Naive B cell (primary cell): ENCODE results near the gene KCNAB1. TPM values are rescaled to one million over a fixed set of nuclear protein-coding genes. Genes with fewer than 3 reads are reported as not detected.
A peak's percentile ranks its signal among the peaks of the same experiment; 100 is the strongest.
"Not testable (repeated sequence)": the region's sequence is repeated elsewhere in the genome, so short reads cannot be mapped to it uniquely, and the experiment has no call there.

ENCODE experiments used
- ATAC-seq, 2 donors: fragments of 150-1000 bp; cut with Tn5 transposase; 2 replicates each; pipeline ENCODE4 v1.10.0; 2021; ENCODE audit warnings: low read depth in 2 of 2, mild to moderate bottlenecking in 2 of 2, moderate library complexity in 2 of 2
- DNase-seq: peaks from one replicate; pipeline ENCODE4 v3.0.0; 2022
- H3K27ac Mint-ChIP-seq, 6 donors: one replicate each; pipeline ENCODE4 v1.8.0; 2020 to 2022; ENCODE audit warnings: mild to moderate bottlenecking in 6 of 6, mixed read lengths in 6 of 6, moderate library complexity in 5 of 6, inconsistent platforms in 2 of 6
- H3K27me3 Mint-ChIP-seq, 3 donors: one replicate each; pipeline ENCODE4 v1.8.0; 2021 to 2022; ENCODE audit warnings: mixed read lengths in 3 of 3, mild to moderate bottlenecking in 1 of 3
- H3K36me3 Mint-ChIP-seq, 2 donors: one replicate each; pipeline ENCODE4 v1.8.0; 2020 to 2022; ENCODE audit warnings: mixed read lengths in 2 of 2, inconsistent platforms in 1 of 2, mild to moderate bottlenecking in 1 of 2
- H3K4me1 Mint-ChIP-seq, 3 donors: one replicate each; pipeline ENCODE4 v1.8.0; 2020 to 2022; ENCODE audit warnings: mixed read lengths in 3 of 3, inconsistent platforms in 1 of 3, mild to moderate bottlenecking in 1 of 3, moderate library complexity in 1 of 3
- H3K4me3 Mint-ChIP-seq, 8 donors: one replicate each; pipeline ENCODE4 v1.8.0; 2020 to 2022; ENCODE audit warnings: mild to moderate bottlenecking in 8 of 8, mixed read lengths in 8 of 8, moderate library complexity in 8 of 8, inconsistent platforms in 2 of 8
- H3K9me3 Mint-ChIP-seq, 7 donors: one replicate each; pipeline ENCODE4 v1.8.0; 2020 to 2022; ENCODE audit warnings: mixed read lengths in 7 of 7, mild to moderate bottlenecking in 5 of 7, inconsistent platforms in 2 of 7, moderate library complexity in 1 of 7
- polyA plus RNA-seq, 6 donors: library from polyadenylated mRNA; unstranded; fragments of 300-500 nt; fragmentation: Illumina TruSeq; gene quantifications; one replicate each; pipeline ENCODE4 v1.2.3, GENCODE V29; 2021; ENCODE audit warnings: low read depth in 6 of 6

Gene KCNAB1
- polyA plus RNA-seq, 6 donors from 2014 or later, result 0.05 to 0.30 (median 0.19) TPM; not detected in 1

DNA sequence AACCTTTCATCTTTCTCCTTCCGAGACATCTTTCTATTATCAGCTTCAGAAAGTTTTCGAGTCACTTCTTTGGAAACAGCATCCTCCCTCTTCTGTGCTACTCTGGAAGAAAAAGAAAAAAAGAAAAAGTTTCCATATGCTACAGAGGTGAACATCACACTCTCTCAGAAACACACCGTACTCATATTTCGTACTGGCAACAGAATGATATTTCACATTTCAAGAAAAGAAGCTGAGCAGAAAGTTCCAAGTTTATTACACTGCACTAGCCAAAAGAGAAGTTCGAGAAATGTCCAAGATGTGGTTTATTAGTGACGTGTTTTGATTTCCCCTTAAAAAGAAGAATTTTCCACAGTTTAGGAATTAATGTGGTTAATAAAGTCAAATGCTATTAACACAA is 428.5 kb downstream of the KCNAB1 start:
- H3K4me1 Mint-ChIP-seq, result peaks cover 17 to 32% (median 26%) of the 10 kb centered on the region in 3 donors

DNA sequence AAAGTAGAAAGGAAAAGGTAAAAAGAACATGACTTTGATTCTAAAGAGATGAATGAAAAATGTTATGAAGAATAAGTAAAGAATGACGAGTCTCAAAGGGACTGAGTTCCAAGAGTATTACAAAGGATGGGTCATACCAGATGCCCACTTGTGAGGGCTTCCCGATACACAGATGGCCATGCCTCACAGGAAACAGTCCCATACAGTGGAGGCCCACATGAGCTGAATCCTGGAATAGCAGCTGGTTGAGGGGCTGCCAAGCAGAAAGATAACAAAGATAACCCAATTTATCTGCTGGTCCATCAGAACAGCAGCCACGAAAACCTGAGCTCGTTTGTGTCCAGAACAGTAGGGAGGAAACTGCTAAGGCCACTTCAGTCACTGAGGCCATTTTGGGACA is 430.9 kb downstream of the KCNAB1 start:
- H3K36me3 Mint-ChIP-seq, result peaks cover 18 to 26% of the 10 kb centered on the region in 2 donors
- H3K27ac Mint-ChIP-seq, result no peak overlapping the region
- ATAC-seq, result no peak
- peaks cover 26 to 45% (median 36%) of the 10 kb centered on the region in 3 donors for H3K4me1 Mint-ChIP-seq
- H3K9me3 Mint-ChIP-seq, result peaks cover 0 to 5% (median 0%) of the 10 kb centered on the region in 7 donors
- H3K4me3 Mint-ChIP-seq, result peak overlapping the region in 1 of 8 donors; percentile 30
- no peaks in the 10 kb centered on the region for H3K27me3 Mint-ChIP-seq
- no peak for DNase-seq

More for the DNA sequence above, 428.5 kb downstream of the KCNAB1 start:
- peaks cover 19 to 27% of the 10 kb centered on the region in 2 donors for H3K36me3 Mint-ChIP-seq
- no peak for ATAC-seq
- no peak overlapping the region for H3K4me3 Mint-ChIP-seq
- no peak for DNase-seq
- H3K9me3 Mint-ChIP-seq, result no peaks in the 10 kb centered on the region
- H3K27me3 Mint-ChIP-seq, result no peaks in the 10 kb centered on the region
- no peak overlapping the region for H3K27ac Mint-ChIP-seq

DNA sequence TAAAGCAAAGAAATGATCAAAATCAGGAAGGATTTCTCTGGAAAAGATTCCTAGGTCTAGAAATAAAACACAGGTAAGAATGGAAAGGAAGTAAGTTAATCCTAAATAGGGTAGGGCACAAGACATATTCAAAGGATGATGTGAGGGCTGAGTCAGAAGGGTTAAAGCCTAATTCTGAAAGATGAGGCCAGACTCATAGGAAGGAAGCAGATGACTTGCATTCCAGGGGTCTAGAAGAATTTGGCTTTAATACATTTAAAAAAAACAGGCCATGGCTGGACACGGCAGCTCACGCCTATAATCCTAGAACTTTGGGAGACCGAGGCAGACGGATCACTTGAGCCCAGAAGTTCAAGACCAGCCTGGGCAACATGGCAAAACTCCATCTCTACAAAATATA is 431.4 kb downstream of the KCNAB1 start:
- H3K36me3 Mint-ChIP-seq, result peaks cover 13 to 21% of the 10 kb centered on the region in 2 donors

DNA sequence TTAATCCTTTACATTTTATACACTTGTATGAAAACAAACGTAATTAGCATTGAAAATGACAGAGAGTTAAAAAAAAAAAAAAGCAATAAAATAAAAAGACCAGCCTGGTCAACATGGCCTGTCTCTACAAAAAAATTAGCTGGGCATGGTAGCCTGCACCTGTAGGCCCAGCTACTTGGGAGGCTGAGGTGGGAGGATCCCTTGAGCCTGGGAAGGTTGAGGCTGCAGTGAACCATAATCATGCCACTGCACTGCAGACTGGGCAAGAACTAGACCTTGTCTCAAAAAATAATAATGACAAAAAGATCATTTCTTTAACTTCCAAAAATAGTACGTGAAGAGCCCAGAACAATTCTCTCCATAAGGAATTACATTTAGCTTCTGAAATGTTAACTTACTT is 432.6 kb downstream of the KCNAB1 start:
- DNase-seq (no peak), ATAC-seq (no peak)
- Mint-ChIP-seq H3K36me3 (peaks cover 6 to 17% of the 10 kb centered on the region in 2 donors), H3K4me1 (peaks cover 26 to 34% (median 33%) of the 10 kb centered on the region in 3 donors), H3K9me3 (peaks cover 0 to 5% (median 0%) of the 10 kb centered on the region in 7 donors), H3K27ac (no peak overlapping the region), H3K27me3 (no peaks in the 10 kb centered on the region), H3K4me3 (peak overlapping the region in 4 of 8 donors; percentile 20 to 96 (median 92))

More for the DNA sequence above, 431.4 kb downstream of the KCNAB1 start:
- H3K4me1 Mint-ChIP-seq, result peaks cover 26 to 40% (median 34%) of the 10 kb centered on the region in 3 donors
- no peaks in the 10 kb centered on the region for H3K27me3 Mint-ChIP-seq
- DNase-seq (no peak), ATAC-seq (no peak)
- peaks cover 0 to 5% (median 0%) of the 10 kb centered on the region in 7 donors for H3K9me3 Mint-ChIP-seq
- H3K27ac Mint-ChIP-seq, result no peak overlapping the region
- H3K4me3 Mint-ChIP-seq, result peak overlapping the region in 1 of 8 donors; percentile 96

DNA sequence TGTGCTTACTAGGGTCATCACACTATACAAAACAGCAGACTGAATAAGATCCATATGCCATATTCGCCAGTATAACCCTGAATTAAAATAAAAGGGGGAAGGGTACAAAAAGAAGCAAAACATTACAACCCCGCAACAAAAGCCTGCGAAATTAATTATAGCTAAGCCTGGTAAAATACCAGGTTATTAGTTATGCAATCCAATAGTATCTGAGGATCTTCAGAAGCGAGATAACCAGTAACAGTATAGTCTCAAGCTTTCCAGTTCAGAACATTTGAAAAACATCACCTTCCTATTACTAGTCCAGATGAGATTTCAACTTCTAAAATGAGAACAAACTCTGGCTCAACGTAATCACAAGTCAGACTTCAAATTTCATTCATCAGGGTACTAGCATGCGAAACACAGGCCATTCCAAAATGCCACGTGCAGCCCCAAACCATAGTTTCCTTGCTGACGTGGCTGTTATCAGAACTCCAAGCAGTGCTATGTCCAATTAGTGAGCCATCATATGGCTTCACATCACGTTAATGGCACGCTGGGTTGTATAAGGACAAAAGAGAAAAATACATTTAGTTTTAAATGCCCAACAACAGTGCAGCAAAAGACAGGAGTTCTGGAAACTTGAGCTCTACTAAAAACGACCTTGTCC is 433.5 kb downstream of the KCNAB1 start:
- H3K4me1 Mint-ChIP-seq, result peaks cover 26 to 34% (median 33%) of the 10 kb centered on the region in 3 donors
- no peak for DNase-seq
- no peaks in the 10 kb centered on the region for H3K27me3 Mint-ChIP-seq
- peaks cover 0 to 5% (median 0%) of the 10 kb centered on the region in 7 donors for H3K9me3 Mint-ChIP-seq
- no peak for ATAC-seq
- H3K36me3 Mint-ChIP-seq, result peaks cover 6 to 17% of the 10 kb centered on the region in 2 donors
- peak overlapping the region in 3 of 6 donors; percentile 21 to 82 (median 53) for H3K27ac Mint-ChIP-seq
- peak overlapping the region; percentile 90 to 99 (median 96) for H3K4me3 Mint-ChIP-seq

DNA sequence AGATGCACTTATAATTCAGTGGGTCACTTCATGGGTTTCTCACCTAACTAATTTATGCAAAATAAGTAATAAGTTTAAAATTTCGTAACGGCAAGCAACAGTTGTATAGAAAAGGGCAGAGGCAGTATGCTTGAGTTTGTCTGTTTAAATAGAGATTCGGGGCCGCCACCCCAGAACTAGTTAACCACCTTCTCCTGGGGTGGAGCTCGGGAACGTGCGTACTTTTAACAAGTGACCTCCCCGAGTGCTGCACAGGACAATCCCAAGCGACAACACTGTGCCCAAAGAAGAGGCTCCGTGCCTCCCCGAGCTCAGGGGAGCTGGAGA is 434.1 kb downstream of the KCNAB1 start:
- H3K9me3 Mint-ChIP-seq, result peaks cover 0 to 5% (median 0%) of the 10 kb centered on the region in 7 donors
- ATAC-seq, result peak in 1 of 2 donors; percentile 3
- H3K4me3 Mint-ChIP-seq, result peak overlapping the region; percentile 90 to 99 (median 96)
- H3K27me3 Mint-ChIP-seq, result no peaks in the 10 kb centered on the region
- H3K4me1 Mint-ChIP-seq, result peaks cover 26 to 34% (median 33%) of the 10 kb centered on the region in 3 donors
- no peak for DNase-seq
- peak overlapping the region; percentile 81 to 98 (median 94) for H3K27ac Mint-ChIP-seq
- H3K36me3 Mint-ChIP-seq, result peaks cover 6 to 17% of the 10 kb centered on the region in 2 donors

DNA sequence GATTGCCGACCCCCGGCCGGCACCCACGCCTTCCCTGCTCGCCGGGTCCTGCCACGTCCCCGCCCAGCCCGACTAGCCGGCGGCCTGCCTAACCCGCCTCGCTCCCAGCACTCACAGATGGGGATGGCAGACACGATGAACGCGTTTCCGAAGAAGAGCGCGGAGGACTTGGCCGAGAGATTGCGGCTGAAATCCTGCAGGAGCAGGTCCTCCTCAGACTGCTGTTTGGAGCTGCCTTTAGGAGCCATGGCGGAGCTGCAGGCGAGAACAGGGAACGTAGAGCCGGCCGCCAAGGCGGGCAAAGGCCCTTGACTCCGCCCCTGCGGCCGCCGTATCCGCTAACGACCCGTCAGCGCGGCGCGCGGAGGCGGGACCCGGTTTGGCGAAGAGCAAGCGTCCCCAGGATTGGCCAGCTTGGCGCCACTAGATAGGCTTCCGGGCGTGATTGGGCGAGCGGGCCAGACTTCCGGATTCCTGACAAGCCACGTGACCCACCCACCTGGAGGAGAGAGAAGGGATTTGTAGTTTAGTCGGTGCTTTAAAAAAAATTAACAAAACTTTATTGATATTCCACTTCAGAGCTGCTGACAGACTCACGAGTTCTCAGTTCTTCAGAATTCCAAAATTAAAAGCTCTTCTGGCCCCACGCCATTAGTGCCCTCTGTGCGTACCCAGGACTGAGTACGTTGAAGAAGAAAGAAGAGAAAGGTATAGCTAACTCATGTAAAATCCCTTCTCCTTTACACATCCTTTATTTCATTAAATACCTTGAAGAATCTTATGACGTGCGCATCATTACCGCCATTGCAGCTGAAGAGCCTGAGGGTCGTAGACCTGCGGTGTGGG is 434.7 kb downstream of the KCNAB1 start, which contains the start of gene SSR3:
Gene SSR3, minus strand, starts transcription at position 276 of the 846 bp plus-strand sequence. Its CDS starts 28 bp downstream, at position 248.
- H3K9me3 Mint-ChIP-seq, result peaks cover 0 to 5% (median 0%) of the 10 kb centered on the region in 7 donors
- DNase-seq (peak; percentile 98), ATAC-seq (peak; percentile 97 to 99)
- no peaks in the 10 kb centered on the region for H3K27me3 Mint-ChIP-seq
- peaks cover 6 to 17% of the 10 kb centered on the region in 2 donors for H3K36me3 Mint-ChIP-seq
- H3K4me3 Mint-ChIP-seq, result peak within 1 kb of the TSS; percentile 90 to 99 (median 96)
- H3K27ac Mint-ChIP-seq, result peak within 1 kb of the TSS; percentile 82 to 98 (median 94)
- peaks cover 26 to 34% (median 33%) of the 10 kb centered on the region in 3 donors for H3K4me1 Mint-ChIP-seq

DNA sequence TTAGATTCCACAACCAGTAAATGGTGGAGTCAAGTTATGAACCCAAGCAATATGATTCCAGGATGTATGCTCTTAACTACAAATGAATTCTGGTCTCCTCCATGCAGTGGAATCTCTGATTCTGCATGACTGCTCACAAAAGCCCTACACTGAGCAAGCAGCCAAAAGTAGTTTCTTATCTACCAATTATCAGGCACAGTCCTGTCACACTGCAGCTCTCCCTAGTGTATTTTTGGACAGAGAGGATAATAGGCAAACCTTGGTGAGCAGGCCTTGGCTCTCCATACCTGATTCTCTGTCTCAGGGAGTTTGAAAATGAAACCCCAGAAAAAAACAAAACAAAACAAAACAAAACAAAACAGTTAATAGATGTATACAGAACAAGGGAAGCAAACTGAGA is 438.0 kb downstream of the KCNAB1 start:
- Mint-ChIP-seq H3K36me3 (no peaks in the 10 kb centered on the region), H3K9me3 (peaks cover 0 to 5% (median 0%) of the 10 kb centered on the region in 7 donors), H3K4me1 (peaks cover 11 to 15% (median 15%) of the 10 kb centered on the region in 3 donors), H3K27ac (no peak overlapping the region), H3K27me3 (peaks cover 4 to 15% (median 12%) of the 10 kb centered on the region in 3 donors), H3K4me3 (no peak overlapping the region)
- ATAC-seq, result no peak
- no peak for DNase-seq

DNA sequence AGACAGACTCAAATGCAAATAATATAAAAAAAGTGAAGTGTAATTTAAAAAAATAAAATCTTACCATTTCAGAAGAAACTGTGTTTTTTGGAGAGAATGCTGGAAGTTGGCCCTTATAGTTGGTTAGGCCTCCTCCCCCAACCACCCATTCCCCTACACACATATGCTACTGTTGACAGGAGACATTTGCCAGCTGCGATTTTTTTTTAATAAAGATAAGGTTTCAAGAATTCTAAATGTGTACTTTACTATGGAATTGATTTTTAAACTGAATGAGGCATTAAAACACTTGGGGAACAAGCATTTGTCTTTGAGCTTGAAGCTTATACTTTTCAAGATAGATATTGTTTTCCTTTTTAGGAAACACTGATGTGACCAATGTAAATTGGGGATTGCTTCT is 438.9 kb downstream of the KCNAB1 start:
- Mint-ChIP-seq H3K27ac (no peak overlapping the region), H3K27me3 (peaks cover 4 to 19% (median 17%) of the 10 kb centered on the region in 3 donors), H3K9me3 (peaks cover 0 to 5% (median 0%) of the 10 kb centered on the region in 7 donors), H3K4me3 (no peak overlapping the region), H3K36me3 (no peaks in the 10 kb centered on the region), H3K4me1 (peaks cover 5 to 9% (median 8%) of the 10 kb centered on the region in 3 donors)
- ATAC-seq (no peak), DNase-seq (no peak)

DNA sequence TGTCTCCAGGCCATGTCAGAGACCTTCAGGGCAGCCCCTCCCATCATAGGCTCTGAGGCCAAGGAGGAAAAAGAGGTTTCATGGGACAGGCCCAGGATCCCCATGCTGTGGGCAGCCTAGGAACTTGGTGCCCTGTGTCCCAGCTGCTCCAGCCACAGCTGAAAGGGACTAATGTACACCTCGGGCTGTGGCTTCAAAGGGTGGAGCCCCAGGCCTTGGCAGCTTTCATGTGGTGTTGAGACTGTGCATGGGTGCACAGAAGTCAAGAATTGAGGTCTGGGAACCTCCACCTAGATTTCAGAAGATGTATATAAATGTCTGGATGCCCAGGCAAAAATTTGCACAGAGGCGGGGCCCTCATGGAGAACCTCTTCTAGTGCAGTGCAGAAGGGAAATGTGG is 441.2 kb downstream of the KCNAB1 start:
- Mint-ChIP-seq H3K4me1 (no peaks in the 10 kb centered on the region), H3K4me3 (no peak overlapping the region), H3K9me3 (no peaks in the 10 kb centered on the region), H3K36me3 (no peaks in the 10 kb centered on the region), H3K27me3 (peaks cover 4 to 19% (median 17%) of the 10 kb centered on the region in 3 donors), H3K27ac (no peak overlapping the region)
- DNase-seq, result no peak
- no peak for ATAC-seq

DNA sequence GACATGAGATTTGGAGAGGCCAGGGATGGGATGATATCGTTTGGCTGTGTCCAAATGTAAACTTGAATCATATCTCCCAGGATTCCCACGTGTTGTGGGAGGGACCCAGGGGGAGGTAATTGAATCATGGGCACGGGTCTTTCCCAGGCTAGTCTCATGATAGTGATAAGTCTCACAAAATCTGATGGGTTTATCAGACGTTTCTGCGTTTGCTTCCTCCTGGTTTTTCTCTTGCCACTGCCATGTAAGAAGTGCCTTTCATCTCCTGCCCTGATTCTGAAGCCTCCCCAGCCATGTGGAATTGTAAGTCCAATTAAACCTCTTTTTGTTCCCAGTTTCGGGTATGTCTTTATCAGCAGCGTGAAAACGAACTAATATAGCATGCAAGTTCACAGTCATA is 442.1 kb downstream of the KCNAB1 start:
- ATAC-seq, H3K36me3 Mint-ChIP-seq, H3K4me3 Mint-ChIP-seq, H3K9me3 Mint-ChIP-seq, H3K4me1 Mint-ChIP-seq, DNase-seq, H3K27ac Mint-ChIP-seq: not testable (repeated sequence)
- peaks cover 11 to 24% (median 17%) of the 10 kb centered on the region in 3 donors for H3K27me3 Mint-ChIP-seq

DNA sequence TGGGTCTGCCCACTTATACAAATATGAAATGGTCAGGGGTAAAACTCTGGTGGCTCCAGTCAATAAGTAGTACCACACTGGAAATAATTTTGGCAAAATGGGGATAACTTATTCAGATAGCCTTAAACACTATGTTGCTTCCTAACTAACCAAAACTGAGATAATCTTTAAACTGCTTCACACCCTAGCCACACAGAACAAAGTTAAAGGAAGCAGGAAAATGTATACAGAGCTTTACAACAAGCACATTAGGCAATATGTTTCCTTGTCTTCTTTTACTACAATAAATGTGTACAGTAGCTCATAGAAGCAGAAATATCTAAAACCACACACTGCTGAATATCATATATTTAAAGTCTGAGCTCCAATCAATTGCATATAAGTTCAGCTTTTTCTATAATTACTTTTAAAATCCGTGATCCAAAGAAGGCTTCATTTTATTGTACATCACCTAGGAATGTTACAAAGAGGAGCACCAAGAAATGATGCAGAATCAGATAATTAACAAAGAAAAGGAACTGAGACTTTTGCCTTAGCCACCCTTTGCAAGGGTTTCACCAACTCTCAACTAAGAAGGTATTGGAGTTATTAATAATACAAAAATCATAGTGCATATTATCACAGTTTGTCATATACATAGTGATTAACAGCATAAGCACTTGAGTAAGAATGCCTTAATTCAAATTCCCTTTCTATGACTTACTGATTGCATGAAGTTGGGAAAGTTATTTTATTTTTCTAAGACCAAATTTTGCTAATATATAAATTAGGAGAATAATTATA is 443.7 kb downstream of the KCNAB1 start:
- Mint-ChIP-seq H3K36me3 (no peaks in the 10 kb centered on the region), H3K9me3 (peaks cover 0 to 7% (median 0%) of the 10 kb centered on the region in 7 donors), H3K4me3 (no peak overlapping the region), H3K4me1 (peaks cover 0 to under 1% (median 0%) of the 10 kb centered on the region in 3 donors), H3K27ac (peak overlapping the region in 1 of 6 donors; percentile 0), H3K27me3 (peaks cover 13 to 24% (median 17%) of the 10 kb centered on the region in 3 donors)
- ATAC-seq, result no peak
- DNase-seq, result no peak

DNA sequence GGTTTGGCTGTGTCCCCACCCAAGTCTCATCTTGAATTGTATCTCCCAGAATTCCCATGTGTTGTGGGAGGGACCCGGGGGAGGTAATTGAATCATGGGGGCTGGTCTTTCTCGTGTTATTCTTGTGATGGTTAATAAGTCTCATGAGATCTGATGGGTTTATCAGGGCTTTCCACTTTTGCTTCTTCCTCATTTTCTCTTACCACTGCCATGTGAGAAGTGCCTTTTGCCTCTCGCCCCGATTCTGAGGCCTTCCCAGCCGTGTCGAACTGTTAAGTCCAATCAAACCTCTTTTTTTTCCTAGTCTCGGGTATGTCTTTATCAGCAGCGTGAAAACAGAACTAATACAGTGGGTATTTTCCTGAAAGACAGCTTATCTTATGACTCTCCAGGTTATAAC is 448.6 kb downstream of the KCNAB1 start:
- not testable (repeated sequence) for H3K4me1 Mint-ChIP-seq, ATAC-seq, H3K36me3 Mint-ChIP-seq, H3K4me3 Mint-ChIP-seq, H3K9me3 Mint-ChIP-seq, H3K27ac Mint-ChIP-seq, DNase-seq
- peaks cover 0 to 11% (median 10%) of the 10 kb centered on the region in 3 donors for H3K27me3 Mint-ChIP-seq
